Heart right ventricle (tissue), 16 donors: ENCODE measurements around the gene ASIC5. TPM values are rescaled to one million over a fixed set of nuclear protein-coding genes. Genes with fewer than 3 reads are reported as not detected.

Source experiments
- ATAC-seq, 8 donors: fragments of 200-7000 bp; cut with Tn5 transposase; one replicate each; pipeline ENCODE4 v1.9.1; 2020; ENCODE audit warnings: mild to moderate bottlenecking in 8 of 8, moderate library complexity in 8 of 8, moderate number of reproducible peaks in 1 of 8
- DNase-seq, 2 donors: peaks; one replicate each; pipeline ENCODE4 v3.0.0-alpha.2; 2020
- H3K27ac ChIP-seq, 10 donors: fragments of 200-600 bp; sonication (generic) in 2 of 10; one replicate each; pipeline versions ENCODE4 v1.5.0 to v1.8.0; 2020 to 2022; ENCODE audit warnings: mild to moderate bottlenecking in 3 of 10
- H3K27me3 ChIP-seq, 7 donors: fragments of 200-600 bp; one replicate each; pipeline ENCODE4 v1.8.0; 2021 to 2022; ENCODE audit warnings: mild to moderate bottlenecking in 2 of 7
- H3K36me3 ChIP-seq, 9 donors: fragments of 200-600 bp; sonication (generic) in 1 of 9; one replicate each; pipeline versions ENCODE4 v1.5.0 to v1.8.0; 2020 to 2022; ENCODE audit warnings: mild to moderate bottlenecking in 2 of 9
- H3K4me1 ChIP-seq, 9 donors: fragments of 200-600 bp; sonication (generic) in 1 of 9; one replicate each; pipeline versions ENCODE4 v1.5.0 to v1.8.0; 2020 to 2022; ENCODE audit warnings: mild to moderate bottlenecking in 4 of 9
- H3K4me3 ChIP-seq, 10 donors: fragments of 200-600 bp; sonication (generic) in 2 of 10; one replicate each; pipeline versions ENCODE4 v1.5.0 to v1.8.0; 2020 to 2022; ENCODE audit warnings: mild to moderate bottlenecking in 7 of 10, moderate library complexity in 2 of 10
- H3K9me3 ChIP-seq, 11 donors: fragments of 200-600 bp in 10 of 11; sonication (generic) in 2 of 11; one replicate each; pipeline versions ENCODE4 v1.5.0 to v1.8.0; 2013 to 2022; ENCODE audit warnings: mild to moderate bottlenecking in 2 of 11, control low read depth in 1 of 11, moderate library complexity in 1 of 11
- WGBS, 2 donors: extraction: QIAGEN DNeasy Blood & Tissue Kit; methylation state at CpG; one replicate each; pipeline ENCODE4 v1.1.7; 2013; ENCODE audit warnings: inconsistent platforms in 1 of 2; 5-methylcytosine and 5-hydroxymethylcytosine counted together
- intact Hi-C, 10 donors: fragments of 100-400 bp; cut with DNase I; formaldehyde crosslinking; loops; one replicate each; pipeline versions ENCODE4 v1.11.1 to v1.14.2; 2022
- polyA plus RNA-seq, 2 donors: library from polyadenylated mRNA; stranded (reverse); fragments of 200-250 nt; gene quantifications; one replicate each; pipeline ENCODE4 v1.2.3, GENCODE V29; 2013
- total RNA-seq, 10 donors: library from RNA; stranded (reverse); fragmentation: NEBNext Ultra II Directional in 3 of 10; extraction: Animal tissue kit (Norgen Biotek cat#: 25700) in 3 of 10; gene quantifications; one replicate each; pipeline versions ENCODE4 v1.2.1 to v1.2.4, GENCODE V29; 2021 to 2023
- TF ChIP-seq, protein P1 (sequence below), 9 donors: fragments of 200-600 bp; sonication (generic) in 2 of 9; IDR thresholded peaks; one replicate each; pipeline versions ENCODE4 v1.5.0 to v1.8.0; 2021 to 2022; ENCODE audit warnings: antibody characterized with exemption in 9 of 9, mild to moderate bottlenecking in 5 of 9, moderate library complexity in 1 of 9
- donor health status: Arrhythmogenic right ventricular cardiomyopathy.
- donor health status: ischemic (EF 13 %, LVEDD 7.1; RV severe dilation, severe dysfunction).
- donor health status: healthy with polysubstance abuse.
- donor health status: DM: no; HTN: yes; CAD: no.
- donor health status: DM: no; HTN: no; CAD: no.
- donor health status: ischemic (EF 25% LVEDD 6.9; RV normal size, moderate dysfunction).
- donor health status: ischemic (EF 25% LVEDD 5.7; RV mildly dilated, moderate dysfunction).
- donor health status: healthy.
- donor health status: DM: yes; HTN: yes; CAD: no.
- donor health status: Ischemic cardiomyopathy.
- donor health status: ischemic (EF 35%, LVEDD 5.7; RV mildly dilated, moderate dysfunction).
- donor health status: nonischemic (EF 11% LVEDD 7.7; RV severe dilation, severe dysfunction).
- donor health status: DM: yes; HTN: yes; CAD: no.
- donor health status: PGD.
- donor health status: ischemic (EF 29% LVEDD 5.4; RV normal size, mild dysfunction).
- donor health status: nonischemic (EF 23%, LVEDD 6.1; RV moderate dilation, normal function).

The ASIC5 gene
- total and polyA plus RNA-seq, 12 donors: not detected

DNA sequence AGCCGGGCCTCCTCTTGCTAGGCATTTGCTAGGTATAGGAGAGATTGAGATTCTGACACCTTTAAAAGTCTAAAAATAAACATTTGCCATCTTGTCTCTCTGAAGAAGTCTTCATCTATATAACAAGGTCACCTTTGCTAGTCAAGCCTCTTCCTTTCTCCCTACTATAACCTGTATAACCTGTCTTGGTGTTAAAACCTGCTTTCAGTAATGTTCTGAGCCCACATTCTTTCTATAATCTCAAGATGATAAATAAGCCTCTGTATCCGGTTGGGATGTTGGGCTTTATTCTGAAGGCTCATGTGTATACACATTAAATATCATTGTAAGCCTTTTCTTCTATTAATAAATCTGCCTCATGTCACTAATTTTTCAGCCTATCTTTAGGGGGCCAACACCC, 10.2 kb downstream of the ASIC5 start:
- Histone ChIP-seq H3K4me3 (no peak overlapping the region), H3K36me3 (no peaks in the 10 kb centered on the region), H3K27me3 (no peaks in the 10 kb centered on the region), H3K27ac (no peak overlapping the region), H3K9me3 (no peaks in the 10 kb centered on the region), H3K4me1 (no peaks in the 10 kb centered on the region)
- intact Hi-C loops: no loop called here
- no peak for DNase-seq
- 79 to 85% methylated on average over 2 of the region's 2 CpGs for WGBS, 2 donors
- TF ChIP-seq, protein P1, sequence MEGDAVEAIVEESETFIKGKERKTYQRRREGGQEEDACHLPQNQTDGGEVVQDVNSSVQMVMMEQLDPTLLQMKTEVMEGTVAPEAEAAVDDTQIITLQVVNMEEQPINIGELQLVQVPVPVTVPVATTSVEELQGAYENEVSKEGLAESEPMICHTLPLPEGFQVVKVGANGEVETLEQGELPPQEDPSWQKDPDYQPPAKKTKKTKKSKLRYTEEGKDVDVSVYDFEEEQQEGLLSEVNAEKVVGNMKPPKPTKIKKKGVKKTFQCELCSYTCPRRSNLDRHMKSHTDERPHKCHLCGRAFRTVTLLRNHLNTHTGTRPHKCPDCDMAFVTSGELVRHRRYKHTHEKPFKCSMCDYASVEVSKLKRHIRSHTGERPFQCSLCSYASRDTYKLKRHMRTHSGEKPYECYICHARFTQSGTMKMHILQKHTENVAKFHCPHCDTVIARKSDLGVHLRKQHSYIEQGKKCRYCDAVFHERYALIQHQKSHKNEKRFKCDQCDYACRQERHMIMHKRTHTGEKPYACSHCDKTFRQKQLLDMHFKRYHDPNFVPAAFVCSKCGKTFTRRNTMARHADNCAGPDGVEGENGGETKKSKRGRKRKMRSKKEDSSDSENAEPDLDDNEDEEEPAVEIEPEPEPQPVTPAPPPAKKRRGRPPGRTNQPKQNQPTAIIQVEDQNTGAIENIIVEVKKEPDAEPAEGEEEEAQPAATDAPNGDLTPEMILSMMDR (IDR thresholded peaks at IDR 0.05): no peak
- no peak for ATAC-seq

DNA sequence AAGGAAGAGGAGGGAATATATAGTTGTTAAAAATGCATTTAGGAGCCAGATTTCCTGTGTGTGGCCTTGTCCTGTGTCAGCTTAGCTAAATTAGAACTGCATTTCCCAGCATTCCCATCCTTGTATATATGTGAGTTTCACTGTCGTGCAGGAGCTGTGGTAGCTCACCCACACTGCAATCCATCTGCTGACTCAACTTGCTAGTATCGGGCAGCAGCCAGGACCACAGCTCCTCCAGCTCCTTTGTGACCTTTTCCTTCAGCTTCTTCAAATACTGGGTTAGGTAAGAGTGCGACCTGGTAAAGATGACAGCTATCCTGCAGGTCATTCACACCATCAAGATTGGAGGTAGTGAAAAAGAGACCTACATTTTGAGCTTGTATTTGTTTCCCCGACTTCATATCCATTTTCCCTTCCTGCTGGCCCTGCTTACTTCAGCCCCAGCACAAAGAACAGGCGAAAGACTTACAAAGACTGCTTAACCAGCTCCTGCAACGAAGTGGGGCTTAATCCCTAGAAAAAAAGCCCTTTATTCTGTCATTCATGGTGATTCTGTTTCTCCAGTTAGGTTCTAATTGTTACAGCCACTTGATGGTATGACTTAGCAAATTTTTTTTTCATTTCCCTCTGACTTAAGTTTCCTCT, 11.4 kb downstream of the ASIC5 start:
- WGBS, 2 donors: 78 to 82% methylated on average over 6 of the region's 6 CpGs

DNA sequence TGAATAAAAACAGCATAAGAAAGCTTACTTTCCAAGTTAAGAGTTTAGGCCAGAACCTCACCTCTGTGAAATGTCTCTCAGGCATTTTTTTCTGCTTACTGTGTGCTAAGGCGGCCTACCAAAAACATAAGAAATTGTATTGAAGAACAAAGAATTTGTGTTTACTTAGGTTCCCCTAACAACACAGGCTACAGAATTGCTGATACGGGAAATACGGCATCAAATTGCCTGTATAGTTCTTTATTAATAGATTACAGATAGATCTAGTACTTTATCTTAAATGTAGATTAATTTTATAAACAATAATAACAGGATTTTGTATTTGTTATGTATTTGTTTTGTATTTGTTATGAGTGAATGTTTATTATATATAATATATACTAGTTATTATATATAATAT, 12.9 kb downstream of the ASIC5 start:
- peaks cover 0 to 9% (median 0%) of the 10 kb centered on the region in 11 donors for H3K9me3 ChIP-seq
- H3K27ac ChIP-seq: no peak overlapping the region
- H3K4me1 ChIP-seq: no peaks in the 10 kb centered on the region
- no peaks in the 10 kb centered on the region for H3K36me3 ChIP-seq
- H3K27me3 ChIP-seq: no peaks in the 10 kb centered on the region
- no peak for ATAC-seq
- DNase-seq: no peak
- H3K4me3 ChIP-seq: no peak overlapping the region
- intact Hi-C loops: no loop called here
- WGBS, 2 donors: 95 to 96% methylated on average over 3 of the region's 3 CpGs
- TF ChIP-seq, protein P1 (IDR thresholded peaks at IDR 0.05): no peak

More for the DNA sequence above, 11.4 kb downstream of the ASIC5 start:
- H3K4me1 ChIP-seq: no peaks in the 10 kb centered on the region
- no peak overlapping the region for H3K4me3 ChIP-seq
- TF ChIP-seq, protein P1 (IDR thresholded peaks at IDR 0.05): no peak
- DNase-seq: no peak
- H3K9me3 ChIP-seq: no peaks in the 10 kb centered on the region
- no peaks in the 10 kb centered on the region for H3K27me3 ChIP-seq
- H3K27ac ChIP-seq: no peak overlapping the region
- intact Hi-C loops: no loop called here
- no peaks in the 10 kb centered on the region for H3K36me3 ChIP-seq
- ATAC-seq: no peak

DNA sequence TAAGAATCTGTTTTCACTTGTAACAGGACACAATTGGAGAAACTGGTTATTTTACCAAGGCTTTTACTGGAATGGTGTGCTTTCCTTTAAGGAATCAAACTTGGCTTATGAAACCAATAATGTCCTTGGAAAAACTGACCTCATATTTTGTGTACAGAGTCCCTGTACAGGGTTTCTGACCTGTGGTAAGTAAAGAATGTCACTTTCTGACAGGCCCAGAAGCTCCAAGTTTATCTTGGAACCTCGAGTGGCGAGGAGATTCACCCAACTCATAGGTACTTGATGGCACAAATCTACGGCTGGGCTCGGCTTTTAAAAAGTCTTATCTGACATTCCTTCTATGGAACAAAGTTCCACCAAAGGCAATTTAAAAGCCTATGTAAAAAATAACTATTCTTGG, 17.0 kb downstream of the ASIC5 start:
- Histone ChIP-seq H3K4me1 (no peaks in the 10 kb centered on the region), H3K36me3 (no peaks in the 10 kb centered on the region), H3K27me3 (no peaks in the 10 kb centered on the region), H3K27ac (no peak overlapping the region), H3K4me3 (no peak overlapping the region), H3K9me3 (peaks cover 0 to 22% (median 0%) of the 10 kb centered on the region in 11 donors)
- intact Hi-C loops: no loop called here
- DNase-seq (no peak), ATAC-seq (no peak)
- 68 to 79% methylated on average over 4 of the region's 4 CpGs for WGBS, 2 donors
- TF ChIP-seq, protein P1 (IDR thresholded peaks at IDR 0.05): no peak
